GM23338 (cell line): Measurements from ENCODE around the gene AGRP. TPM values are rescaled to one million over a fixed set of nuclear protein-coding genes. Genes with fewer than 3 reads are reported as not detected.

ENCODE experiments used
- CREB1 ChIP-seq: fragments of 250-450 bp; sonication (Bioruptor Pico); IDR thresholded peaks from 2 replicates; pipeline ENCODE4 v1.5.0; 2020; ENCODE audit warnings: low read depth, mild to moderate bottlenecking, moderate library complexity
- ETS1 ChIP-seq: IDR thresholded peaks from 2 replicates; pipeline ENCODE4 v1.6.1; 2016; ENCODE audit warnings: antibody characterized with exemption
- EZH2 ChIP-seq: fragments of 200-600 bp; sonication (generic); IDR thresholded peaks from one replicate; pipeline ENCODE4 v1.8.0; 2017; ENCODE audit warnings: antibody characterized with exemption, mild to moderate bottlenecking, low read depth; ENCODE audit not compliant: unreplicated experiment
- REST ChIP-seq: IDR thresholded peaks from one replicate; pipeline ENCODE4 v1.6.1; 2018; ENCODE audit warnings: antibody characterized with exemption; ENCODE audit not compliant: unreplicated experiment
- STAT1 ChIP-seq: IDR thresholded peaks from one replicate; pipeline ENCODE4 v1.6.1; 2016; ENCODE audit warnings: antibody characterized with exemption; ENCODE audit not compliant: unreplicated experiment
- ZNF331 ChIP-seq: fragments of 250-450 bp; sonication (Bioruptor Pico); IDR thresholded peaks from 2 replicates; pipeline ENCODE4 v1.5.0; 2020; ENCODE audit warnings: low read depth, mild to moderate bottlenecking, moderate library complexity
- ZNF462 ChIP-seq: fragments of 250-450 bp; sonication (Bioruptor Pico); IDR thresholded peaks from 2 replicates; pipeline ENCODE4 v1.5.0; 2020; ENCODE audit warnings: mild to moderate bottlenecking, moderate library complexity
- polyA plus RNA-seq: library from polyadenylated mRNA; unstranded; fragments of >200 nt; fragmentation: Nextera tagmentation; extraction: Ambion mirVana; gene quantifications from 2 replicates; pipeline ENCODE4 v1.2.1, GENCODE V29; 2016
- total RNA-seq: library from RNA; depleted of rRNA; stranded (reverse); fragments of >200 nt; shearing (Covaris generic); gene quantifications from 2 replicates; pipeline ENCODE4 v1.2.3, GENCODE V29; 2014

Gene AGRP
- total and polyA plus RNA-seq, 2 experiments from 2014 or later, result not detected

- TF ChIP-seq ZNF462 (CRISPR knock-in tag) (no peak), STAT1 (no peak), ZNF331 (CRISPR knock-in tag) (no peak), CREB1 (CRISPR knock-in tag) (no peak), REST (no peak), EZH2 (no peak), ETS1 (no peak)
Measured at GRCh38 chr16:67483731-67484525, 581 bp upstream of the AGRP start (continued).
